EL (cell line): ENCODE results near the gene KLK12.

Experiments
- DNase-seq: peaks from one replicate; pipeline ENCODE4 v3.0.0-alpha.2; 2016

Gene KLK12

DNA sequence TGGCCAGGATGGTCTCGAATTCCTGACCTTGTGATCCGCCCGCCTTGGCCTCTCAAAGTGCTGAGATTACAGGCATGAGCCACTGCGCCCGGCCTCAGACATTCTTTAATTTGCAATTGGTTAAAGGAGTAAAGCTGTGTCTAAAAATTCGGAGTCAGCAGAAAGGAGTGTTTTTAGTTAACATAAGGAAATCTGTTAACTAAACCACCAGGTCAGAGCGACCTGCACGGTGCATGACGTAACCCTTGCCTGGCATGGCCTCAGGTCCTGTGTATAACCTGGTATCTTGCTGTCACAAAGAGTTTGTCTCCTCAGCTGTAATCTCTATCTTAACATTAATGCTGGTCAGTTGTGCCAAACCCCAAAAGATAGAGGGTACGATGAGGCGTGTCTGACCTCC is 9.5 kb upstream of the KLK12 start:
- DNase-seq, result no peak

GRCh38 chr19:51043497-51043896 is 8.7 kb upstream of the KLK12 start:
- DNase-seq, result no peak

- DNase-seq, result no peak
Observed at GRCh38 chr19:51040151-51040550, 5.3 kb upstream of the KLK12 start.

DNA sequence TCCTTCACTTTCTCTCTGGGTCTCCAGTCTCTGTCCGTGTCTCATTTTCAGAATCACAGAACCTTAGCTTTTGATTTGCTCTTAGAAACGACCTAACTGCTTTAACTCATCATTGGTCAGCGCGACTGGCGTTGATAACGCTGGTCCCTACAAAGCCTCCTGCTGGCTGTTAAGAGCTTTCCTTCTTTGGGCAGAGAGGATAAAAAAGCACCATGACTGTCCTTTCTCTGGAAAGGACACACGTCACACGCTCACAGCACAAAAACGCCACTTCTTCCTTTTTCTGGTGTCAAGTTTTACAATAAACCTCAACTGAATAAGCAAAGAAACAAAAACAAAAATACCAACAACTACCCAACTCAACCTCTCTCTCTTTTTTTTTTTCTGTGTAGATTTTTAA is 1.7 kb upstream of the KLK12 start:
- no peak for DNase-seq

GRCh38 chr19:51031880-51032225 is 2.9 kb downstream of the KLK12 start:
- no peak for DNase-seq

GRCh38 chr19:51031220-51031879 is 3.5 kb downstream of the KLK12 start:
- no peak for DNase-seq

- DNase-seq, result no peak
Observed at GRCh38 chr19:51030631-51031030, 4.2 kb downstream of the KLK12 start.

GRCh38 chr19:51029718-51030117 is 5.1 kb downstream of the KLK12 start:
- DNase-seq, result no peak

DNA sequence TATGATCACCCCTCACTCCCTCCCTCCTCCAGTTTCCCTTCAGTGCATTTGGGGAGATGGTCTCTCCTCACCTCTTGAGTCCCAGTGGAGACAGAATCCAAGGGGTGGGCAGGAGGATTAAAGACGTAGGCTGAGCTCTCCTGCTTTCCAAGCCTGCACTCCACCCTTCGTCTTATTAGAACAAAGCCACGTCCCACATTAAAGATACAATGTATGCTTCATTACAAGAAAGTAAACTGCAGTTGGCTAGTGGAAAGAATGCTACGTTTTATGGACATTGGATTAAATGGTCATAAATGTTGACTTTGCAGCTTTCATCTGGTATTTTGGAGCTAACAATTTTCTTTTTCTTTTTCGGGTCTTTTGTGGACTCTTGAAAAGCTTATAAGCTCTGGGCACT is 6.9 kb downstream of the KLK12 start:
- no peak for DNase-seq

GRCh38 chr19:51027126-51027806 is 7.5 kb downstream of the KLK12 start:
- DNase-seq, result no peak

DNA sequence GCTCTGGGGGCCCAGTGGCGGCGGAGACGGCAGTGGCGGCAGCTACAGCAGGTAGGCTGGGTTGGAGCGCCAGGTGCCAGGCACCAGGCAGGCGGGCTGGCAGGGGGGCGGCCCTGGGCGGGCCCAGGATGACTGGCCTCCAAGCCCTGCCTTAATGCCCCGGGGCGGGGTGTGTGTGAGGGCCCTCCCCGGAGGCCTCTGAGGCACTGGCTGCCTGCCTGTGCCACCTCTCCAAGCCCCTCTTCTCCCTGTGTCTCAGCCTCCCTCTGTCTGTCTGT is 8.3 kb downstream of the KLK12 start, which contains the start of gene KLK11:
Gene KLK11, minus strand, starts transcription at position 63 of the 278 bp plus-strand sequence. CDS start 985 bp downstream, outside the sequence.
- no peak for DNase-seq

GRCh38 chr19:51025809-51026553 is 8.8 kb downstream of the KLK12 start:
- DNase-seq, result no peak

GRCh38 chr19:51025401-51025800 is 9.4 kb downstream of the KLK12 start:
- DNase-seq, result no peak

DNA sequence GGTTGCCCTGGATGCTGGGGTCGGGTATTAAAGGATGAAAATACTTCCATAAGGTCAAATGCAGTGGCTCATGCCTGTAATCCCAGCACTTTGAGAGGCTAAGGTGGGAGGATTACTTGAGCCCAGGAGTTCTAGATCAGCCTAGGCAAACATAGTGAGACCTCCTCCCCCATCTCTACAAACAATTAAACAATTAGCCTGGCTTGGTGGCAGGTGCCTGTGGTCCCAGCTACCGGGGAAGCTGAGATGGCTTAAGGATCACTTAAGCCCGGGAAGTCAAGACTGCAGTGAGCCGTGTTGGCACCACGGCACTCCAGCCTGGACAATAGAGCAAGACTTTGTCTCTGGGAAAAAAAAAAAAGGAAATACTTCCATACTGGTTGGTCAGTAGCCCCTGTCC is 9.9 kb downstream of the KLK12 start:
- no peak for DNase-seq

DNA sequence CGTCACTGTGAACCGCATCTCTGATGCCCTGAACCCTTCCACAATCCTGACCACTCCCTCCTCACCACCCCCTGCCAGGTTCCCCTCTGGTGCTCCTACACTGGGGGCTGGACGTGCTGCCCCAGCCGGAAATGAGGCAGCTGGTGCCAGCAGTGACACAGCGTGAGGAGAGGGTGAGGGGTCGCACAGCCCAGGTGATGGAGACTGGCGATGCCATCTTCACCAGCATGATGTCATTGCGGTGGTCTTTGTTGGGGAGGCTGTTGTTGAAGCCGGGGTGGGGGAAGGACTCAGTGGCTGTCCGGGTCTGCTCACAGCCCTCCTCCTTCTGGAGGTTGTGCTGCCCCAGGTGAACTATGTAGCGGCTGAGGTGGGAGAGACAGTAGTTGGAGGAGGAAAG is 10.9 kb downstream of the KLK12 start:
- no peak for DNase-seq

DNA sequence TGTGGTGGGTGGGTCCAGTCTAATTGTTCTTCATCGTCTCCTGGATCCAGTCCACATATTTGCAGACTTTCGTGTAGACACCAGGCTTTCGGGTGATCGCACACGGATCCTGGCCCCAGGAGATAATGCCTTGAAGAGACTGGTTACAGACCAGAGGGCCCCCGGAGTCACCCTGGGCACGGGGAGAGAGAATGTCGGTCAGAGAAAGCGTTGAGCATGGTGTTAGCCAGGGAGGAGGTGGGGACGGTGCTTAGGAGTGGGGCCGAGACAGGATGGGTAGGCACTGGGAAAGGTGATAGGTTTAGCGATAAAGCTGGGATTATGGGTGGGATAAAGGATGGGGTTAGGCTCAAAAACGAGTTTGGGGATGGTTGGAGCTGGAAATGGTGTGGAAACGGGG is 12.3 kb downstream of the KLK12 start:
- no peak for DNase-seq

GRCh38 chr19:51020988-51021651 is 13.7 kb downstream of the KLK12 start:
- peak; percentile 46 for DNase-seq

DNA sequence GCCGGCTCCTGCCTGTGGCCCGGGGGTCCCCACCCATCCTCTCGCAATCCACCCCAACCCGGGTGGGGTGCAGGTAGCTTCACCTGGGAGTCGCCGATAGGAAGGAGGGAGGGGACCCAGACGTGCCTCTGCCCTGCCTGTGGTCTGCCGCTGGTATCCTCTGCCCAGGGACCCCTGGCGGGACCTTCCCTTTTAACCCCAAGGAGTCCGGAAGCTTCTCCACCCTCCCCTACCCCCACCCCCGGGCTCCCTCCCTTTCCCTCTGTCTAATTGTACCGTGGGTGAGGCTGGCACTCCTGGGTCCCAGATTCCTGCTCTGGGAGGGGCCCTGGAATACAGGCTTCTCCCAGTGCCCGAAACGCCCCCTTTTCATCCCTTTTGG is 15.3 kb downstream of the KLK12 start, which contains the start of gene KLK10:
Gene KLK10, minus strand, starts transcription at position 166 of the 382 bp plus-strand sequence. CDS start 579 bp downstream, outside the sequence.
- DNase-seq, result no peak

GRCh38 chr19:51018745-51019543 is 15.9 kb downstream of the KLK12 start:
- DNase-seq, result no peak

GRCh38 chr19:51016798-51017683 is 17.8 kb downstream of the KLK12 start:
- DNase-seq, result peak; percentile 31

DNA sequence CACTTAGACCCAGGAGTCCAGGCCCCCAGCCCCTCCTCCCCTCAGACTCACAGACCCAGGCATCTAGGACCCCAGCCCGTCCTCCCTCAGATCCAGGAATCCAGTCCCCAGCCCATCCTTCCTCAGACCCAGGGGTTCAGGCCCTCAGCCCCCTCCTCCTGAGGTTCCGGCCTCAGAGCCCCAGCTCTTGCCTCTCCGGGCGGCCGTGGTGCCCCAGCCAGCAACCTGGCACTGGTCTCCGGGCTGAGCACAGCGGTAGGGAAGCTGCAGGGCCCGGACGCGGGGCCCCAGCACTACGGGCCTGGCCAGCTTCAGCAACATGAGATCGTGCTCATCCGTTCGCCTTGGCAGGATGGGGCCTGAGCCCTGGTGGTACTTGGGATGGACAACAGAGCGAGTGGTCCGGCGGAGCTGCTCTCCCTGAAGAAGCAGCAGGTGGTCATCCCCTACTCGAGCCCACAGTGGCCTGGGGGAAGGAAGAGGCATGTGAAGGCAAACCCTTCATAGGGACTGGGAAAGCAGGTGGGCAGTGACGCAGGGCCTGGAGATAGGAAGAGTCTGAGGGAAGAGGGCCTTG is 19.0 kb downstream of the KLK12 start:
- no peak for DNase-seq
